Esophagus squamous epithelium (tissue), 5 donors: ENCODE data around the gene SUCLG2. TPM values are rescaled to one million over a fixed set of nuclear protein-coding genes. Genes with fewer than 3 reads are reported as not detected.

ENCODE experiments used
- DNase-seq: peaks from one replicate; lab custom pipeline; 2025; lab: John Stamatoyannopoulos, UW
- H3K27ac ChIP-seq, 4 donors: fragments of 200-600 bp; sonication (generic); one replicate each; pipeline ENCODE4 v1.5.1; 2016 to 2019; ENCODE audit warnings: mild to moderate bottlenecking in 1 of 4
- H3K27me3 ChIP-seq, 4 donors: fragments of 200-600 bp; sonication (generic); 1 replicate in 3 of 4; 2 replicates in 1 of 4; pipeline versions ENCODE4 v1.5.1 to v1.6.0; 2017 to 2021; ENCODE audit warnings: antibody characterized with exemption in 1 of 4
- H3K36me3 ChIP-seq, 3 donors: fragments of 200-600 bp; sonication (generic); one replicate each; pipeline ENCODE4 v1.5.1; 2016 to 2019
- H3K4me1 ChIP-seq, 3 donors: fragments of 200-600 bp; sonication (generic); one replicate each; pipeline ENCODE4 v1.5.1; 2017 to 2019
- H3K4me3 ChIP-seq, 4 donors: fragments of 200-600 bp; sonication (generic); 1 replicate in 3 of 4; 2 replicates in 1 of 4; pipeline ENCODE4 v1.5.1; 2016 to 2019; ENCODE audit warnings: mild to moderate bottlenecking in 2 of 4, moderate library complexity in 1 of 4
- H3K9me3 ChIP-seq, 3 donors: fragments of 200-600 bp; sonication (generic); one replicate each; pipeline ENCODE4 v1.5.1; 2016 to 2019
- CTCF ChIP-seq, 6 experiments: fragments of 450-650 bp in 4 of 6; fragments of 200-600 bp in 2 of 6; sonication (generic) in 2 of 6; IDR thresholded peaks; one replicate each; pipeline ENCODE4 v1.5.1; 2016 to 2019; ENCODE audit warnings: antibody characterized with exemption in 6 of 6, mild to moderate bottlenecking in 4 of 6, moderate library complexity in 4 of 6
- POLR2A ChIP-seq, 4 donors: fragments of 450-650 bp; IDR thresholded peaks; one replicate each; pipeline ENCODE4 v1.6.1; 2017; ENCODE audit warnings: antibody characterized with exemption in 4 of 4, mild to moderate bottlenecking in 4 of 4, moderate library complexity in 3 of 4
- WGBS, 2 donors: methylation state at CpG; one replicate each; pipeline ENCODE4 v1.1.5; 2018; 5-methylcytosine and 5-hydroxymethylcytosine counted together
- intact Hi-C: fragments of 100-400 bp; cut with DNase I; formaldehyde crosslinking; loops from one replicate; pipeline ENCODE4 v1.15.0; 2022
- total RNA-seq, 4 donors: library from RNA; depleted of rRNA; stranded (reverse); fragments of >200 nt; gene quantifications; one replicate each; pipeline ENCODE4 v1.1.0, GENCODE V29; 2016
- donor health status: DM: yes; HTN: yes; CAD: no.

SUCLG2 gene
- total RNA-seq, 4 donors from 2014 or later = 29.4 to 55.4 (median 38.8) TPM

DNA sequence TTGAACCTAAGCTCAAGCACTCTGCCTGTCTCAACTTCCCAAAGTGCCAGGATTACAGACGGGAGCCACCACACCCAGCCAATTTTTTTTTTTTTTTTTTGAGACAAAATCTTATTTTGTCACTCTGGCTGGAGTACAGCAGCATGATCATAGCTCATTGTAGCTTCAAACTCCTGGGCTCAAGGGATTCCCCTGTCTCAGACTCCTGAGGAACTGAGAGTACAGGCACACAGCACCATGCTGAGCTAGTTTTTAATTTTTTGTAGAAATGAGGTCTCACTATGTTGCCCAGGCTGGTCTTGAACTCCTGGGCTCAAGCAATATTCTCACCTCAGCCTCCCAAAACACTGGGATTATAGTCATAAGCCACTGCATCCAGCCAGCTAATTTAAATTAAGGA, 36.8 kb upstream of the SUCLG2 start:
- no peak for DNase-seq
- Histone ChIP-seq H3K36me3 (no peaks in the 10 kb centered on the region), H3K27ac (no peak overlapping the region), H3K27me3 (no peaks in the 10 kb centered on the region), H3K4me3 (no peak overlapping the region), H3K4me1 (no peaks in the 10 kb centered on the region), H3K9me3 (no peaks in the 10 kb centered on the region)
- intact Hi-C loops = no loop called here
- TF ChIP-seq CTCF (IDR thresholded peaks at IDR 0.05) (no peak), POLR2A (IDR thresholded peaks at IDR 0.05) (no peak)
- WGBS, 2 donors = 56 to 71% methylated on average over 1 of the region's 1 CpG

DNA sequence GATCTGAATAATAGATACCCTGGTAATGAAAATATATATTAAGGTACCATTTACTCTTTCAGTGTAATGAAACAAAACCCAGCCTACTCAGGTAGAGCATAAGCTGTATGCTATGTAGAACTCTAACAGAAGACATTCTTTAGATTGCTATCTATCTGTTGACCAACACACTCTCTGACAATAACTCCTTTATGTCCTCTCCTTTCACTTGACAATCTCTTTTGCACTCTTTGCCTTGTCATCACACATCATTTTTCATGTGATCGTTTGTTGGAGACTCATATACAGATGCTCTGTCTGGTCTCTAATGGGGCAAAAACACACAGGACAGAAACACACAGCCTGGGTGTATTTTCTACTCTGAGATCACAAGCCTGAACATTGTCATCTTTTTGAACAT, 35.4 kb upstream of the SUCLG2 start:
- 56 to 80% methylated on average over 1 of the region's 1 CpG for WGBS, 2 donors
- no peak for DNase-seq
- no peak for TF ChIP-seq POLR2A (IDR thresholded peaks at IDR 0.05)
- no peak for TF ChIP-seq CTCF (IDR thresholded peaks at IDR 0.05)
- H3K27ac ChIP-seq = no peak overlapping the region
- H3K36me3 ChIP-seq = no peaks in the 10 kb centered on the region
- no peaks in the 10 kb centered on the region for H3K4me1 ChIP-seq
- no peak overlapping the region for H3K4me3 ChIP-seq
- intact Hi-C loops = no loop called here
- no peaks in the 10 kb centered on the region for H3K9me3 ChIP-seq
- no peaks in the 10 kb centered on the region for H3K27me3 ChIP-seq

- H3K4me1 ChIP-seq = no peaks in the 10 kb centered on the region
- no peaks in the 10 kb centered on the region for H3K36me3 ChIP-seq
- H3K4me3 ChIP-seq = no peak overlapping the region
- 90 to 100% methylated on average over 2 of the region's 2 CpGs for WGBS, 2 donors
- TF ChIP-seq CTCF (IDR thresholded peaks at IDR 0.05) = no peak
- H3K9me3 ChIP-seq = no peaks in the 10 kb centered on the region
- intact Hi-C loops = no loop called here
- H3K27me3 ChIP-seq = no peaks in the 10 kb centered on the region
- no peak overlapping the region for H3K27ac ChIP-seq
- DNase-seq = no peak
Observed at GRCh38 chr3:67688231-67688630, 33.8 kb upstream of the SUCLG2 start.

DNA sequence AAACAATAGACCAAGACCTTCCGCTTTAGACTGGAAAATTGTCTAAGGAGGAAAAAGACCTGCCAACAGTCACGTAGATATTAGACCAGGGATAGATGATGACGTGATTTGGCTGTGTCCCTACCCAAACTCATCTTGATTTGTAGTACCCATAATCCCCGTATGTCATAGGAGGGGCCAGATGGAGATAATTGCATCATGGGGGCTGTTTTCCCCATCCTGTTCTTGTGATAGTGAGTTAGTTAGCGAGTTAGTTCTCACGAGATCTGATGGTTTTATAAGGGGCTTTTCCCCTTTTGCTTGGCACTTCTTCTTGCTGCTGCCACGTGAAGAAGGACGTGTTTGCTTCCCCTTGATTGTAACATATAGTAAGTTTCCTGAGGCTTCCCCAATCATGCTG, 31.7 kb upstream of the SUCLG2 start:
- no peak overlapping the region for H3K27ac ChIP-seq
- no peaks in the 10 kb centered on the region for H3K9me3 ChIP-seq
- no peaks in the 10 kb centered on the region for H3K36me3 ChIP-seq
- intact Hi-C loops = no loop called here
- no peaks in the 10 kb centered on the region for H3K4me1 ChIP-seq
- no peaks in the 10 kb centered on the region for H3K27me3 ChIP-seq
- TF ChIP-seq CTCF (IDR thresholded peaks at IDR 0.05) = no peak
- no peak for TF ChIP-seq POLR2A (IDR thresholded peaks at IDR 0.05)
- WGBS, 2 donors = 85 to 88% methylated on average over 8 of the region's 8 CpGs
- no peak for DNase-seq
- no peak overlapping the region for H3K4me3 ChIP-seq

GRCh38 chr3:67685499-67685898, 31.1 kb upstream of the SUCLG2 start:
- H3K27me3 ChIP-seq = no peaks in the 10 kb centered on the region
- no peak for DNase-seq
- H3K4me3 ChIP-seq = no peak overlapping the region
- no peak overlapping the region for H3K27ac ChIP-seq
- intact Hi-C loops = no loop called here
- WGBS, 2 donors = 50 to 56% methylated on average over 1 of the region's 1 CpG
- no peaks in the 10 kb centered on the region for H3K36me3 ChIP-seq
- no peaks in the 10 kb centered on the region for H3K9me3 ChIP-seq
- H3K4me1 ChIP-seq = no peaks in the 10 kb centered on the region
- TF ChIP-seq CTCF (IDR thresholded peaks at IDR 0.05) (no peak), POLR2A (IDR thresholded peaks at IDR 0.05) (no peak)
